GM12874 (cell line): ENCODE measurements around the gene PLXND1.

Experiments used
- CTCF ChIP-seq: IDR thresholded peaks from 2 replicates; pipeline ENCODE4 v1.5.1; 2011; ENCODE audit warnings: low read depth, mild to moderate bottlenecking, control low read depth, low read length, moderate library complexity; ENCODE audit not compliant: insufficient read depth

Gene PLXND1

GRCh38 chr3:129525341-129525968 is 81.0 kb downstream of the PLXND1 start:
- TF ChIP-seq CTCF = no peak

- TF ChIP-seq CTCF = no peak
Observed at GRCh38 chr3:129524081-129524480, 82.4 kb downstream of the PLXND1 start.

- TF ChIP-seq CTCF = no peak
Observed at GRCh38 chr3:129522953-129523352, 83.5 kb downstream of the PLXND1 start.

- no peak for TF ChIP-seq CTCF
Observed at GRCh38 chr3:129521611-129522010, 84.9 kb downstream of the PLXND1 start.

- no peak for TF ChIP-seq CTCF
Observed at GRCh38 chr3:129520960-129521359, 85.5 kb downstream of the PLXND1 start.

GRCh38 chr3:129519896-129520715 is 86.4 kb downstream of the PLXND1 start:
- no peak for TF ChIP-seq CTCF

- no peak for TF ChIP-seq CTCF
Observed at GRCh38 chr3:129519449-129519848, 87.0 kb downstream of the PLXND1 start.
